ENCODE measurements around the gene TNFAIP8.
A peak's percentile ranks its signal among the peaks of the same experiment; 100 is the strongest.
"Not testable (repeated sequence)": the region's sequence is repeated elsewhere in the genome, so short reads cannot be mapped to it uniquely, and the experiment has no call there.

TNFAIP8 gene

GRCh38 chr5:119428166-119428565, 72.3 kb downstream of the TNFAIP8 start:
- DNase-seq, result not testable (repeated sequence)

GRCh38 chr5:119428574-119428973, 72.8 kb downstream of the TNFAIP8 start:
- not testable (repeated sequence) for DNase-seq

- not testable (repeated sequence) for DNase-seq
Observed at GRCh38 chr5:119432674-119433237, 76.9 kb downstream of the TNFAIP8 start.

GRCh38 chr5:119435436-119436132, 79.8 kb downstream of the TNFAIP8 start:
- DNase-seq, result peak; percentile 73

GRCh38 chr5:119437785-119438586, 82.2 kb downstream of the TNFAIP8 start:
- DNase-seq, result not testable (repeated sequence)

GRCh38 chr5:119438587-119438917, 82.7 kb downstream of the TNFAIP8 start:
- not testable (repeated sequence) for DNase-seq

- no peak for DNase-seq
Observed at GRCh38 chr5:119439140-119439631, 83.4 kb downstream of the TNFAIP8 start.

- not testable (repeated sequence) for DNase-seq
Observed at GRCh38 chr5:119439632-119440031, 83.8 kb downstream of the TNFAIP8 start.

- not testable (repeated sequence) for DNase-seq
Observed at GRCh38 chr5:119444643-119445042, 88.8 kb downstream of the TNFAIP8 start.

GRCh38 chr5:119445544-119445943, 89.7 kb downstream of the TNFAIP8 start:
- no peak for DNase-seq
